ENCODE measurements around the gene GRIN1. TPM values are rescaled to one million over a fixed set of nuclear protein-coding genes. Genes with fewer than 3 reads are reported as not detected.

Gene GRIN1
- total and polyA plus RNA-seq, 10 of the 15 experiments (the other 5 are each of a cell fraction or from before 2014, with no cell fraction given) = 0.05 to 0.10 (median 0.06) TPM; not detected in 6

DNA sequence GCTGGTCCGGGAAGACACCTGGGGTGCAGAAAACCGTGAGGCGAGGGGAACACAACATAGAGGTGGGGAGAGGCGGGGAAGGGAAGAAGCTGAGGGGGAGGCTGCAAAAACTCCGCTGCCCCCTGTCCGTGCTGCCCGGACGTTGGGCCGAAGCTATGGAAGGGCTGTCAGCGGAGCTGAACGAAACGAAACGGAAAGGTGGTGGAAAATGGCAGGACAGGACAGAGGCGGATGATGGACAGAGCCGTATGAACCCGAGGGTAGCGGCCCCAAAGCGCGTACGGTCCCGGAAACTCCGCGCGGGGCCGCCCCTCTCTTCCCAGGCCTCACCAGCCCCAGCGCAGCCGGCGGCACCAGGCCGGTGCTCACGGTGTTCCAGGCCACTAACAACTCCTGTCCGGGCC lies 49.1 kb downstream of the GRIN1 start:
- CTCF ChIA-PET = interaction anchor here (0.5 to 2.7 kb wide), 8 partner anchors 11 to 222 kb away, joined by 3 to 21 read pairs (median 8); partner anchors contain the start of genes CYSRT1, RNF208, RNF224 and TPRN
- no peak for FAIRE-seq
- intact Hi-C loops (cut with micrococcal nuclease; ENCODE audit: unreplicated experiment) = loop anchor here (5.0 kb wide), 2 partner anchors 34 to 61 kb away; partner anchors contain the start of gene RNF208

More for the DNA sequence above, 49.1 kb downstream of the GRIN1 start:
- H3K4me1 ChIP-seq (ENCODE audit: control insufficient read depth, insufficient read depth, low read length) = peaks cover 22% of the 10 kb centered on the region
- ChIA-PET POLR2A (interaction anchor here (0.5 to 4.6 kb wide), 8 partner anchors 19 to 102 kb away, joined by 3 to 22 read pairs (median 6); partner anchors contain the start of genes CYSRT1, LRRC26 and RNF208), SMC1A (ENCODE audit: uncharacterized antibody, unreplicated experiment) (interaction anchor here (1.0 to 2.5 kb wide), 6 partner anchors 10 to 240 kb away, joined by 4 to 13 read pairs (median 5); no protein-coding TSS in a partner anchor), RAD21 (ENCODE audit: unreplicated experiment) (interaction anchor here (0.8 to 3.6 kb wide), 12 partner anchors 8 to 161 kb away, joined by 3 to 23 read pairs (median 5); partner anchors contain the start of genes RNF208 and TPRN)
- H3K4me3 ChIP-seq = peak overlapping the region; percentile 99
- peak overlapping the region; percentile 87 for H2AFZ ChIP-seq (ENCODE audit: control insufficient read depth, low read depth, low read length)
- TF ChIP-seq, protein P1, sequence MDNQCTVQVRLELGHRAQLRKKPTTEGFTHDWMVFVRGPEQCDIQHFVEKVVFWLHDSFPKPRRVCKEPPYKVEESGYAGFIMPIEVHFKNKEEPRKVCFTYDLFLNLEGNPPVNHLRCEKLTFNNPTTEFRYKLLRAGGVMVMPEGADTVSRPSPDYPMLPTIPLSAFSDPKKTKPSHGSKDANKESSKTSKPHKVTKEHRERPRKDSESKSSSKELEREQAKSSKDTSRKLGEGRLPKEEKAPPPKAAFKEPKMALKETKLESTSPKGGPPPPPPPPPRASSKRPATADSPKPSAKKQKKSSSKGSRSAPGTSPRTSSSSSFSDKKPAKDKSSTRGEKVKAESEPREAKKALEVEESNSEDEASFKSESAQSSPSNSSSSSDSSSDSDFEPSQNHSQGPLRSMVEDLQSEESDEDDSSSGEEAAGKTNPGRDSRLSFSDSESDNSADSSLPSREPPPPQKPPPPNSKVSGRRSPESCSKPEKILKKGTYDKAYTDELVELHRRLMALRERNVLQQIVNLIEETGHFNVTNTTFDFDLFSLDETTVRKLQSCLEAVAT (IDR thresholded peaks at IDR 0.05) = peak; percentile 47; the same call in 1 of the 2 replicates
- TF ChIP-seq, protein P2, sequence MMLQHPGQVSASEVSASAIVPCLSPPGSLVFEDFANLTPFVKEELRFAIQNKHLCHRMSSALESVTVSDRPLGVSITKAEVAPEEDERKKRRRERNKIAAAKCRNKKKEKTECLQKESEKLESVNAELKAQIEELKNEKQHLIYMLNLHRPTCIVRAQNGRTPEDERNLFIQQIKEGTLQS (IDR thresholded peaks at IDR 0.05; ENCODE audit: borderline replicate concordance, extremely low read depth, low read depth, low read length) = no peak
- TF ChIP-seq, protein P3, sequence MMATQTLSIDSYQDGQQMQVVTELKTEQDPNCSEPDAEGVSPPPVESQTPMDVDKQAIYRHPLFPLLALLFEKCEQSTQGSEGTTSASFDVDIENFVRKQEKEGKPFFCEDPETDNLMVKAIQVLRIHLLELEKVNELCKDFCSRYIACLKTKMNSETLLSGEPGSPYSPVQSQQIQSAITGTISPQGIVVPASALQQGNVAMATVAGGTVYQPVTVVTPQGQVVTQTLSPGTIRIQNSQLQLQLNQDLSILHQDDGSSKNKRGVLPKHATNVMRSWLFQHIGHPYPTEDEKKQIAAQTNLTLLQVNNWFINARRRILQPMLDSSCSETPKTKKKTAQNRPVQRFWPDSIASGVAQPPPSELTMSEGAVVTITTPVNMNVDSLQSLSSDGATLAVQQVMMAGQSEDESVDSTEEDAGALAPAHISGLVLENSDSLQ (IDR thresholded peaks at IDR 0.05) = peak; percentile 69
- peak; percentile 48; the same call in 1 of the 2 replicates for TF ChIP-seq HDGF (IDR thresholded peaks at IDR 0.05)
- TF ChIP-seq RAD21 (IDR thresholded peaks at IDR 0.05; ENCODE audit: insufficient read depth, low read depth, low read length) = no peak
- H3K9me3 ChIP-seq (replicated peaks; ENCODE audit: control insufficient read depth, insufficient read depth, low read length) = no peaks in the 10 kb centered on the region
- in situ Hi-C loops (cut with MboI) = no loop called here
- H3K4me2 ChIP-seq (ENCODE audit: control insufficient read depth, insufficient read depth) = peak overlapping the region; percentile 93
- 6% methylated on average over 23 of the region's 31 CpGs for WGBS (ENCODE audit: insufficient coverage, insufficient replicate concordance, low lambda C conversion rate, missing lambda C conversion rate)
- H4K20me1 ChIP-seq (ENCODE audit: control insufficient read depth, insufficient read depth) = peaks cover 7% of the 10 kb centered on the region; the same call in 1 of the 2 replicates
- peaks cover 6 to 21% of the 10 kb centered on the region in 2 experiments for H3K36me3 ChIP-seq (ENCODE audit: control insufficient read depth in 2 of 2, insufficient read depth in 2 of 2, low read length in 1 of 2)
- TSS peak; percentile 88 for BruUV-seq (replicated peaks)
- ATAC-seq (peak; percentile 27), DNase-seq (ENCODE audit: low read depth, low spot score) (no peak)
- peaks cover 35% of the 10 kb centered on the region for H3K79me2 ChIP-seq (ENCODE audit: control insufficient read depth, insufficient read depth, low read length)
- H3K9ac ChIP-seq (ENCODE audit: control insufficient read depth, insufficient read depth, low read length) = peak overlapping the region; percentile 80
- H3K27me3 ChIP-seq (replicated peaks in 1 of 2; ENCODE audit: control insufficient read depth in 2 of 2, insufficient read depth in 2 of 2, low read length in 1 of 2) = no peaks in the 10 kb centered on the region
- peak overlapping the region; percentile 77 for H3K27ac ChIP-seq (ENCODE audit: control insufficient read depth, insufficient read depth)
